ENCODE results near the gene DMXL2. TPM values are rescaled to one million over a fixed set of nuclear protein-coding genes. Genes with fewer than 3 reads are reported as not detected.
"Not testable (repeated sequence)": the region's sequence is repeated elsewhere in the genome, so short reads cannot be mapped to it uniquely, and the experiment has no call there.

The DMXL2 gene
- total and polyA plus RNA-seq, 12 donors: 4.5 to 18.6 (median 6.9) TPM

GRCh38 chr15:51652084-51652668 is 29.6 kb upstream of the DMXL2 start:
- Histone ChIP-seq H3K4me1 (peaks cover 0 to 5% (median 0%) of the 10 kb centered on the region in 9 donors), H3K4me3 (no peak overlapping the region), H3K27me3 (no peaks in the 10 kb centered on the region), H3K27ac (no peak overlapping the region), H3K36me3 (no peaks in the 10 kb centered on the region), H3K9me3 (no peaks in the 10 kb centered on the region)
- DNase-seq (no peak), ATAC-seq (no peak)
- no peak for TF ChIP-seq CTCF (IDR thresholded peaks at IDR 0.05)
- 87 to 91% methylated on average over 5 of the region's 5 CpGs for WGBS, 2 donors
- intact Hi-C loops (cut with DNase I): loop anchor here in 3 of 10 donors (5.0 to 10.0 kb wide), 3 partner anchors 53 to 253 kb away; no protein-coding TSS in a partner anchor

- DNase-seq (peak in 1 of 2 donors; percentile 62), ATAC-seq (peak in 7 of 8 donors; percentile 55 to 80 (median 71))
- peak; percentile 48 to 87 (median 75) for TF ChIP-seq CTCF (IDR thresholded peaks at IDR 0.05)
- no peak overlapping the region for H3K27ac ChIP-seq
- H3K36me3 ChIP-seq: no peaks in the 10 kb centered on the region
- no peaks in the 10 kb centered on the region for H3K9me3 ChIP-seq
- peaks cover 0 to 10% (median 0%) of the 10 kb centered on the region in 9 donors for H3K4me1 ChIP-seq
- no peaks in the 10 kb centered on the region for H3K27me3 ChIP-seq
- H3K4me3 ChIP-seq: no peak overlapping the region
- WGBS, 2 donors: 40 to 45% methylated on average over 4 of the region's 4 CpGs
- intact Hi-C loops (cut with DNase I): loop anchor here (1.0 to 10.0 kb wide), 8 partner anchors 55 to 255 kb away; no protein-coding TSS in a partner anchor
Measured at GRCh38 chr15:51649659-51650521, 27.3 kb upstream of the DMXL2 start.

- intact Hi-C loops (cut with DNase I); H3K4me3 ChIP-seq; H3K9me3 ChIP-seq; DNase-seq; H3K27me3 ChIP-seq; H3K36me3 ChIP-seq; H3K27ac ChIP-seq; ATAC-seq: not testable (repeated sequence)
- 72 to 77% methylated on average over 4 of the region's 4 CpGs for WGBS, 2 donors
- H3K4me1 ChIP-seq: peaks cover 0 to 10% (median 0%) of the 10 kb centered on the region in 9 donors
Measured at GRCh38 chr15:51648643-51649042, 26.1 kb upstream of the DMXL2 start.

- peaks cover 0 to 10% (median 0%) of the 10 kb centered on the region in 9 donors for H3K4me1 ChIP-seq
- DNase-seq; H3K9me3 ChIP-seq; ATAC-seq; intact Hi-C loops (cut with DNase I); H3K4me3 ChIP-seq; H3K36me3 ChIP-seq: not testable (repeated sequence)
- peak overlapping the region in 1 of 10 donors; percentile 39 for H3K27ac ChIP-seq
- H3K27me3 ChIP-seq: peaks cover 0 to 11% (median 0%) of the 10 kb centered on the region in 7 donors
- 80% methylated on average over 1 of the region's 1 CpG; no CpG with 5 or more reads in 1 of the 2 donors for WGBS, 2 donors
Measured at GRCh38 chr15:51648101-51648500, 25.5 kb upstream of the DMXL2 start.

- peaks cover 0 to 13% (median 0%) of the 10 kb centered on the region in 9 donors for H3K4me1 ChIP-seq
- no peak overlapping the region for H3K4me3 ChIP-seq
- no peaks in the 10 kb centered on the region for H3K9me3 ChIP-seq
- peak; percentile 24 to 51 for DNase-seq
- ATAC-seq: peak in 7 of 8 donors; percentile 43 to 74 (median 55)
- H3K27ac ChIP-seq: peak overlapping the region in 1 of 10 donors; percentile 39
- peaks cover 0 to 15% (median 0%) of the 10 kb centered on the region in 7 donors for H3K27me3 ChIP-seq
- no peaks in the 10 kb centered on the region for H3K36me3 ChIP-seq
- TF ChIP-seq CTCF (IDR thresholded peaks at IDR 0.05): no peak
- intact Hi-C loops (cut with DNase I): no loop called here
- WGBS, 2 donors: 44 to 50% methylated on average over 3 of the region's 3 CpGs
Measured at GRCh38 chr15:51647128-51647562, 24.6 kb upstream of the DMXL2 start.

All from heart right ventricle (tissue), 16 donors.